PFSK-1 (cell line): ENCODE measurements around the gene BNC2.

ENCODE experiments used
- POLR2AphosphoS5 ChIP-seq: IDR thresholded peaks from 2 replicates; pipeline ENCODE4 v1.6.1; 2012; ENCODE audit warnings: low read depth, mild to moderate bottlenecking, control low read depth, low read length, moderate library complexity
- SIN3A ChIP-seq: IDR thresholded peaks from 2 replicates; pipeline ENCODE4 v1.6.1; 2012; ENCODE audit warnings: mild to moderate bottlenecking, low read length, moderate library complexity, borderline replicate concordance; ENCODE audit not compliant: insufficient read depth
- TAF1 ChIP-seq: IDR thresholded peaks from 2 replicates; pipeline ENCODE4 v1.6.1; 2012; ENCODE audit warnings: low read length, control low read depth, borderline replicate concordance; ENCODE audit not compliant: insufficient read depth
- TF ChIP-seq, protein P1 (sequence below), 2 experiments: IDR thresholded peaks; 2 replicates each; pipeline versions ENCODE4 v1.6.1 to v1.8.0; 2011 to 2012; ENCODE audit warnings: low read depth in 2 of 2, low read length in 2 of 2, control low read depth in 1 of 2, inconsistent platforms in 1 of 2, mild to moderate bottlenecking in 1 of 2, moderate library complexity in 1 of 2; ENCODE audit not compliant: insufficient read depth in 1 of 2

DNA sequence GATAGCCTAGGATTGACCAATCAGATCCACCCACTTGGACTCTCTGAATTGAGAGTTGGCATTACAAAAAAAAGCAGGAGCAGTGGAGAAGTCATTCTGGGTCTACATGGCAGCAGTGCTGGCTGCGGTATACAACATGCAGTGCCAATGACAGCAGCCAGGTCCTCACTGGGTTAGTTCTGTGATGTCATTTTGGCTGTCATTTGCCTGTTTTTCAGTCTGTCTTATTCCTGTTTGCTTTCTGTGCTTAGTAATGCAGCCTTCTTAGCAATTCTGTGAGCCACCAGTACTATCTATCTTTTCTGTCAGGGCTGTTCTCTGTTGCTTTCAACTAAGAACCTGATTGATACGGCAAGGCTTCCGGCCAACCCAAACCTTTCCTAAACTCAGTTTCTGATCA lies 471.8 kb downstream of the BNC2 start:
- TF ChIP-seq SIN3A, result no peak
- TF ChIP-seq, protein P1, sequence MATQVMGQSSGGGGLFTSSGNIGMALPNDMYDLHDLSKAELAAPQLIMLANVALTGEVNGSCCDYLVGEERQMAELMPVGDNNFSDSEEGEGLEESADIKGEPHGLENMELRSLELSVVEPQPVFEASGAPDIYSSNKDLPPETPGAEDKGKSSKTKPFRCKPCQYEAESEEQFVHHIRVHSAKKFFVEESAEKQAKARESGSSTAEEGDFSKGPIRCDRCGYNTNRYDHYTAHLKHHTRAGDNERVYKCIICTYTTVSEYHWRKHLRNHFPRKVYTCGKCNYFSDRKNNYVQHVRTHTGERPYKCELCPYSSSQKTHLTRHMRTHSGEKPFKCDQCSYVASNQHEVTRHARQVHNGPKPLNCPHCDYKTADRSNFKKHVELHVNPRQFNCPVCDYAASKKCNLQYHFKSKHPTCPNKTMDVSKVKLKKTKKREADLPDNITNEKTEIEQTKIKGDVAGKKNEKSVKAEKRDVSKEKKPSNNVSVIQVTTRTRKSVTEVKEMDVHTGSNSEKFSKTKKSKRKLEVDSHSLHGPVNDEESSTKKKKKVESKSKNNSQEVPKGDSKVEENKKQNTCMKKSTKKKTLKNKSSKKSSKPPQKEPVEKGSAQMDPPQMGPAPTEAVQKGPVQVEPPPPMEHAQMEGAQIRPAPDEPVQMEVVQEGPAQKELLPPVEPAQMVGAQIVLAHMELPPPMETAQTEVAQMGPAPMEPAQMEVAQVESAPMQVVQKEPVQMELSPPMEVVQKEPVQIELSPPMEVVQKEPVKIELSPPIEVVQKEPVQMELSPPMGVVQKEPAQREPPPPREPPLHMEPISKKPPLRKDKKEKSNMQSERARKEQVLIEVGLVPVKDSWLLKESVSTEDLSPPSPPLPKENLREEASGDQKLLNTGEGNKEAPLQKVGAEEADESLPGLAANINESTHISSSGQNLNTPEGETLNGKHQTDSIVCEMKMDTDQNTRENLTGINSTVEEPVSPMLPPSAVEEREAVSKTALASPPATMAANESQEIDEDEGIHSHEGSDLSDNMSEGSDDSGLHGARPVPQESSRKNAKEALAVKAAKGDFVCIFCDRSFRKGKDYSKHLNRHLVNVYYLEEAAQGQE (IDR thresholded peaks at IDR 0.05; ENCODE audit: insufficient read depth in 1 of 2, low read depth in 2 of 2, low read length in 2 of 2), result no peak
- no peak for TF ChIP-seq TAF1
- no peak for TF ChIP-seq POLR2AphosphoS5
